Measurements from ENCODE around the gene INPP5B.

DNA sequence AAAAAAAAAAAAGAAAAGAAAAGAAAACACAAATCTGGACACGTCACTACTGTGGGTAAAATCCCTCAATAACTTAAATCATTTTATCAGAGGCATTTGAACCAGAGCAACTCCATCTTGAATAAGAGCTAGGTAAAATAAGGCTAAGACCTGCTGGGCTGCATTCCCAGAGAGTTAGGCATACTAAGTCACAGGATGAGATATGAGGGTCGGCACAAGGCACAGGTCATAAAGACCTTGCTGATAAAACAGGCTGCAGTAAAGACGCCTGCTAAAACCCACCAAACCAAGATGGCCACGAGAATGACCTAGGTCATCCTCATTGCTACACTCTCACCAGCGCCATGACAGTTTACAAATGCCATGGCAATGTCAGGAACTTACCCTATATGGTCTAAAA, 43.9 kb downstream of the INPP5B start:
- no peak for TF ChIP-seq POLR2A (IDR thresholded peaks at IDR 0.05; ENCODE audit: low read length)
- no peak for TF ChIP-seq GATA1 (IDR thresholded peaks at IDR 0.05; ENCODE audit: low read depth, low read length)

Data from erythroblast (primary cell).